CD14-positive monocyte (primary cell): Measurements from ENCODE around the gene DLGAP1. TPM values are rescaled to one million over a fixed set of nuclear protein-coding genes. Genes with fewer than 3 reads are reported as not detected.

Experiments used
- DNase-seq, 3 donors: peaks; one replicate each; pipeline ENCODE4 v3.0.0-alpha.2; 2011 to 2022
- H2AFZ ChIP-seq: 2 replicates; pipeline ENCODE4 v1.6.0; 2012; ENCODE audit warnings: mild to moderate bottlenecking, low read depth, low read length, inconsistent platforms; ENCODE audit not compliant: insufficient read depth, poor library complexity, severe bottlenecking
- H3K27ac ChIP-seq, 2 donors: 1 replicate in 1 of 2; 2 replicates in 1 of 2; pipeline ENCODE4 v1.5.1; 2012 to 2013; ENCODE audit warnings: low read length in 2 of 2, control low read depth in 1 of 2, inconsistent platforms in 1 of 2, low read depth in 1 of 2, mild to moderate bottlenecking in 1 of 2
- H3K27me3 ChIP-seq, 2 donors: one replicate each; pipeline versions ENCODE4 v1.6.0 to v1.6.1; 2011 to 2013; ENCODE audit warnings: low read length in 2 of 2; ENCODE audit not compliant: control insufficient read depth in 2 of 2, insufficient read depth in 2 of 2
- H3K36me3 ChIP-seq, 2 donors: replicated peaks in 1 of 2; 1 replicate in 1 of 2; 2 replicates in 1 of 2; pipeline versions ENCODE4 v1.5.1 to v1.6.1; 2012 to 2013; ENCODE audit warnings: low read length in 2 of 2, control low read depth in 1 of 2, inconsistent platforms in 1 of 2, mild to moderate bottlenecking in 1 of 2; ENCODE audit not compliant: insufficient read depth in 2 of 2, control insufficient read depth in 1 of 2
- H3K4me1 ChIP-seq, 2 donors: 1 replicate in 1 of 2; 2 replicates in 1 of 2; pipeline versions ENCODE4 v1.5.1 to v1.6.1; 2012 to 2013; ENCODE audit warnings: low read length in 2 of 2, control low read depth in 1 of 2, inconsistent platforms in 1 of 2, mild to moderate bottlenecking in 1 of 2, moderate library complexity in 1 of 2; ENCODE audit not compliant: insufficient read depth in 2 of 2, control insufficient read depth in 1 of 2
- H3K4me2 ChIP-seq: replicated peaks from 2 replicates; pipeline ENCODE3; 2012; ENCODE audit warnings: low read length, moderate library complexity, mild to moderate bottlenecking; ENCODE audit not compliant: poor library complexity, severe bottlenecking; ENCODE audit errors: extremely low read depth
- H3K4me3 ChIP-seq, 3 experiments: fragments of 200-600 bp in 1 of 3; sonication (generic) in 1 of 3; replicated peaks in 1 of 3; 1 replicate in 2 of 3; 2 replicates in 1 of 3; pipeline ENCODE4 v1.5.1; 2011 to 2013; ENCODE audit warnings: low read length in 3 of 3, mild to moderate bottlenecking in 3 of 3, control low read depth in 2 of 3, low read depth in 2 of 3, inconsistent platforms in 1 of 3, moderate library complexity in 1 of 3
- H3K79me2 ChIP-seq: 2 replicates; pipeline ENCODE4 v1.6.0; 2012; ENCODE audit warnings: mild to moderate bottlenecking, control low read depth, inconsistent platforms, low read length, moderate library complexity; ENCODE audit not compliant: insufficient read depth
- H3K9ac ChIP-seq: 2 replicates; pipeline ENCODE4 v1.6.0; 2017; ENCODE audit warnings: low read length, mild to moderate bottlenecking; ENCODE audit not compliant: insufficient read depth, poor library complexity, severe bottlenecking
- H3K9me3 ChIP-seq, 2 donors: replicated peaks in 1 of 2; 1 replicate in 1 of 2; 2 replicates in 1 of 2; pipeline versions ENCODE4 v1.5.1 to v1.6.1; 2012 to 2013; ENCODE audit warnings: low read length in 2 of 2, control low read depth in 1 of 2; ENCODE audit not compliant: control insufficient read depth in 1 of 2, insufficient read depth in 1 of 2
- H4K20me1 ChIP-seq: 2 replicates; pipeline ENCODE4 v1.6.0; 2012; ENCODE audit warnings: mild to moderate bottlenecking, low read length, control low read depth, moderate library complexity; ENCODE audit not compliant: insufficient read depth
- H3K27ac Mint-ChIP-seq, 7 donors: one replicate each; pipeline ENCODE4 v1.8.0; 2020; ENCODE audit warnings: mild to moderate bottlenecking in 7 of 7, mixed read lengths in 7 of 7, moderate library complexity in 6 of 7, inconsistent platforms in 2 of 7
- H3K27me3 Mint-ChIP-seq, 3 donors: one replicate each; pipeline ENCODE4 v1.8.0; 2021 to 2022; ENCODE audit warnings: low read depth in 3 of 3, mild to moderate bottlenecking in 3 of 3, mixed read lengths in 3 of 3, moderate library complexity in 3 of 3, inconsistent platforms in 1 of 3
- H3K36me3 Mint-ChIP-seq, 2 donors: one replicate each; pipeline ENCODE4 v1.8.0; 2020; ENCODE audit warnings: mixed read lengths in 2 of 2, inconsistent platforms in 1 of 2, mild to moderate bottlenecking in 1 of 2
- H3K4me1 Mint-ChIP-seq: one replicate; pipeline ENCODE4 v1.8.0; 2020; ENCODE audit warnings: mild to moderate bottlenecking, mixed read lengths
- H3K4me3 Mint-ChIP-seq, 2 donors: one replicate each; pipeline ENCODE4 v1.8.0; 2020; ENCODE audit warnings: mild to moderate bottlenecking in 2 of 2, mixed read lengths in 2 of 2, moderate library complexity in 1 of 2
- H3K9me3 Mint-ChIP-seq, 7 donors: one replicate each; pipeline ENCODE4 v1.8.0; 2020 to 2022; ENCODE audit warnings: mixed read lengths in 7 of 7, mild to moderate bottlenecking in 6 of 7, moderate library complexity in 6 of 7, inconsistent platforms in 2 of 7
- WGBS: methylation state at CpG from one replicate; pipeline ENCODE4 v1.1.5; 2013; ENCODE audit warnings: missing lambda C conversion rate; ENCODE audit not compliant: insufficient coverage; 5-methylcytosine and 5-hydroxymethylcytosine counted together
- intact Hi-C, 2 donors: fragments of 100-400 bp; cut with micrococcal nuclease; formaldehyde crosslinking; loops; one replicate each; pipeline versions ENCODE4 v1.15.0 to v1.15.1; 2023
- polyA plus RNA-seq, 3 donors: library from polyadenylated mRNA; depleted of rRNA in 1 of 3; unstranded in 2 of 3; stranded (reverse) in 1 of 3; fragments of 300-500 nt in 2 of 3; fragments of >200 nt in 1 of 3; fragmentation: Illumina TruSeq in 2 of 3; gene quantifications; 1 replicate in 2 of 3; 2 replicates in 1 of 3; pipeline ENCODE4 v1.2.3, GENCODE V29; 2012 to 2021
- TF ChIP-seq, protein P1 (sequence below): fragments of 200-600 bp; IDR thresholded peaks from one replicate; pipeline ENCODE4 v1.8.0; 2022; ENCODE audit warnings: antibody characterized with exemption, mild to moderate bottlenecking

DLGAP1 gene
- polyA plus RNA-seq, 3 donors, result 0.09 to 0.42 TPM; not detected in 1

DNA sequence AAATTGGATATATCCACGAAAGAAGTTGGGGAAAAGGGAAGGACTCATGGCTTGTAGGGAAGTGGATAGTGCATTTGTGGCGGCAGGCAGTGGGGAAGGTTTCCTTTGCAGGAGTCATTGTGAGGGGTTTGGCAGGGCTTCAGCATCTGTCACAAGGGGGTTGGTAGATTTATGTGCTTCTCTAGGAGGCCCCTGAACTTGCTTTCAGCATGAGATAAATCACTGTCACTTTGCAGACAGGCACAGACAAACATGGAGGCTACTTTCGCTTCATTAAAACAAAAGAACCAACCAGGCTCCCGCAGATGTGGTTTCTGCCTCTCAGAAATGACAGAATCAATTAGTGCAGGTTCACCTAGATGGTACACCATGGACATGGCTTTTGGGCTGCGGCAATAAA lies 664.4 kb downstream of the DLGAP1 start:
- peaks cover 17% of the 10 kb centered on the region for H3K4me1 Mint-ChIP-seq
- peaks cover 5 to 8% (median 7%) of the 10 kb centered on the region in 3 donors for H3K27me3 Mint-ChIP-seq
- peaks cover 18 to 22% of the 10 kb centered on the region in 2 donors for H3K4me1 ChIP-seq
- H3K4me3 ChIP-seq, result no peak overlapping the region
- peak overlapping the region; percentile 7 for H2AFZ ChIP-seq
- intact Hi-C loops, result no loop called here
- no peak overlapping the region for H3K27ac Mint-ChIP-seq
- peak overlapping the region; percentile 27 for H3K4me2 ChIP-seq
- H3K27me3 ChIP-seq, result no peaks in the 10 kb centered on the region
- TF ChIP-seq, protein P1, sequence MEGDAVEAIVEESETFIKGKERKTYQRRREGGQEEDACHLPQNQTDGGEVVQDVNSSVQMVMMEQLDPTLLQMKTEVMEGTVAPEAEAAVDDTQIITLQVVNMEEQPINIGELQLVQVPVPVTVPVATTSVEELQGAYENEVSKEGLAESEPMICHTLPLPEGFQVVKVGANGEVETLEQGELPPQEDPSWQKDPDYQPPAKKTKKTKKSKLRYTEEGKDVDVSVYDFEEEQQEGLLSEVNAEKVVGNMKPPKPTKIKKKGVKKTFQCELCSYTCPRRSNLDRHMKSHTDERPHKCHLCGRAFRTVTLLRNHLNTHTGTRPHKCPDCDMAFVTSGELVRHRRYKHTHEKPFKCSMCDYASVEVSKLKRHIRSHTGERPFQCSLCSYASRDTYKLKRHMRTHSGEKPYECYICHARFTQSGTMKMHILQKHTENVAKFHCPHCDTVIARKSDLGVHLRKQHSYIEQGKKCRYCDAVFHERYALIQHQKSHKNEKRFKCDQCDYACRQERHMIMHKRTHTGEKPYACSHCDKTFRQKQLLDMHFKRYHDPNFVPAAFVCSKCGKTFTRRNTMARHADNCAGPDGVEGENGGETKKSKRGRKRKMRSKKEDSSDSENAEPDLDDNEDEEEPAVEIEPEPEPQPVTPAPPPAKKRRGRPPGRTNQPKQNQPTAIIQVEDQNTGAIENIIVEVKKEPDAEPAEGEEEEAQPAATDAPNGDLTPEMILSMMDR, result no peak
- H3K27ac ChIP-seq, result no peak overlapping the region
- H3K36me3 Mint-ChIP-seq, result no peaks in the 10 kb centered on the region
- WGBS, result 0% methylated on average over 4 of the region's 5 CpGs
- no peaks in the 10 kb centered on the region for H3K9me3 ChIP-seq
- H3K9me3 Mint-ChIP-seq, result peaks cover 0 to 3% (median 1%) of the 10 kb centered on the region in 7 donors
- no peak overlapping the region for H3K4me3 Mint-ChIP-seq
- H4K20me1 ChIP-seq, result no peaks in the 10 kb centered on the region
- H3K79me2 ChIP-seq, result no peaks in the 10 kb centered on the region
- no peak overlapping the region for H3K9ac ChIP-seq
- H3K36me3 ChIP-seq, result no peaks in the 10 kb centered on the region
- DNase-seq, result no peak

DNA sequence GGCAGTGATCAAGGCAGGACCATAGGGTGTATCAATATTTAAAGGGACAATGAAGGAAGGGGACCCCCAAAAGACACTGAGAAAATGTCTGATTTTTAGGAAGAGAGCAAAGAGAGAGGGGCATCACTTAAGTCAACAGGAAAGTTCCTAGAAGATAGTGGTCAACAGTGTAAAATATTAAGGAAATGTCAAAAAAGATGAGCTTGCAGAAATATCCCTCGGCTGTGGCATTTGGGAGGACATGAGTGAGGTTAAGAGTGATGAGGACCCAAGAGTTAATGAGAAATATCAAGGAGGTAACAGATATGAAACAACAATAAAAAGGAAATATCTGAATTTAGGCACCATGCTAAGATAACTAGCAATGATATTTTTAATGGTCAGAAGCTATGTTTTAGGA lies 665.6 kb downstream of the DLGAP1 start:
- WGBS, result no CpG with 5 or more reads among the region's 1 CpG
- H3K4me1 Mint-ChIP-seq, result peaks cover 17% of the 10 kb centered on the region
- Histone ChIP-seq H4K20me1 (no peaks in the 10 kb centered on the region), H3K9me3 (peaks cover 0 to 3% of the 10 kb centered on the region in 2 donors), H3K4me3 (no peak overlapping the region), H3K4me2 (no peak overlapping the region), H3K79me2 (no peaks in the 10 kb centered on the region), H3K27me3 (no peaks in the 10 kb centered on the region), H3K36me3 (no peaks in the 10 kb centered on the region), H2AFZ (no peak overlapping the region), H3K9ac (no peak overlapping the region), H3K27ac (no peak overlapping the region), H3K4me1 (peaks cover 18 to 22% of the 10 kb centered on the region in 2 donors)
- intact Hi-C loops, result no loop called here
- H3K36me3 Mint-ChIP-seq, result no peaks in the 10 kb centered on the region
- H3K27ac Mint-ChIP-seq, result no peak overlapping the region
- H3K27me3 Mint-ChIP-seq, result peaks cover 5 to 7% (median 6%) of the 10 kb centered on the region in 3 donors
- peaks cover 3 to 11% (median 8%) of the 10 kb centered on the region in 7 donors for H3K9me3 Mint-ChIP-seq
- no peak overlapping the region for H3K4me3 Mint-ChIP-seq
- TF ChIP-seq, protein P1, result no peak
- DNase-seq, result no peak
